WTC11 (cell line): Measurements from ENCODE around the gene DSG3. TPM values are rescaled to one million over a fixed set of nuclear protein-coding genes. Genes with fewer than 3 reads are reported as not detected.

Experiments used
- ATAC-seq: fragments of 200-7000 bp; cut with Tn5 transposase; 2 replicates; pipeline ENCODE4 v1.10.0; 2021; ENCODE audit warnings: mild to moderate bottlenecking, moderate library complexity
- CTCF ChIA-PET: fragments of 300-600 bp; sonication (Branson Sonifier 250); formaldehyde crosslinking; loops from one replicate; lab custom pipeline; 2021; ENCODE audit warnings: antibody characterized with exemption; lab: Charles Lee
- POLR2A ChIA-PET: fragments of 350-600 bp; sonication (Branson Sonifier 250); formaldehyde crosslinking; loops from one replicate; lab custom pipeline; 2021; ENCODE audit warnings: antibody characterized with exemption; lab: Charles Lee
- DNase-seq: peaks from one replicate; pipeline ENCODE4 v3.0.0; 2021; ENCODE audit warnings: low spot score
- H3K27ac Mint-ChIP-seq: 2 replicates; pipeline ENCODE4 v1.8.0; 2021; ENCODE audit warnings: mixed read lengths
- H3K27me3 Mint-ChIP-seq: 2 replicates; pipeline ENCODE4 v1.8.0; 2021; ENCODE audit warnings: low read depth, mild to moderate bottlenecking, moderate library complexity, mixed read lengths
- H3K36me3 Mint-ChIP-seq: 2 replicates; pipeline ENCODE4 v1.8.0; 2021; ENCODE audit warnings: mixed read lengths
- H3K4me1 Mint-ChIP-seq: 2 replicates; pipeline ENCODE4 v1.8.0; 2022; ENCODE audit warnings: mixed read lengths
- H3K4me3 Mint-ChIP-seq: 2 replicates; pipeline ENCODE4 v1.8.0; 2021; ENCODE audit warnings: mild to moderate bottlenecking, moderate library complexity, mixed read lengths
- H3K9me3 Mint-ChIP-seq: 2 replicates; pipeline ENCODE4 v1.8.0; 2021; ENCODE audit warnings: mixed read lengths
- ELF4 ChIP-seq: sonication (generic); formaldehyde crosslinking; IDR thresholded peaks from 2 replicates; pipeline ENCODE4 v1.8.1; 2022; ENCODE audit warnings: low read depth, mild to moderate bottlenecking, moderate library complexity, missing genetic modification reagents
- FOXK1 ChIP-seq: sonication (generic); formaldehyde crosslinking; IDR thresholded peaks from 2 replicates; pipeline ENCODE4 v1.8.0; 2022; ENCODE audit warnings: mild to moderate bottlenecking, moderate library complexity, missing genetic modification reagents
- GABPB1 ChIP-seq: sonication (generic); formaldehyde crosslinking; IDR thresholded peaks from 2 replicates; pipeline ENCODE4 v1.8.1; 2023; ENCODE audit warnings: mild to moderate bottlenecking, missing genetic modification reagents
- MLX ChIP-seq: sonication (generic); formaldehyde crosslinking; IDR thresholded peaks from 2 replicates; pipeline ENCODE4 v1.8.1; 2023; ENCODE audit warnings: mild to moderate bottlenecking, missing genetic modification reagents, moderate library complexity
- MXD4 ChIP-seq: fragments of 250-450 bp; sonication (Bioruptor Pico); IDR thresholded peaks from 2 replicates; pipeline ENCODE4 v1.8.0; 2021; ENCODE audit warnings: mild to moderate bottlenecking, moderate library complexity, borderline replicate concordance
- NFE2L1 ChIP-seq: sonication (generic); formaldehyde crosslinking; IDR thresholded peaks from 2 replicates; pipeline ENCODE4 v1.8.1; 2023; ENCODE audit warnings: missing genetic modification reagents
- NR1H2 ChIP-seq: sonication (generic); formaldehyde crosslinking; IDR thresholded peaks from 2 replicates; pipeline ENCODE4 v1.9.0; 2021; ENCODE audit warnings: mild to moderate bottlenecking, moderate library complexity, missing genetic modification reagents
- NR2C2 ChIP-seq: sonication (generic); formaldehyde crosslinking; IDR thresholded peaks from 2 replicates; pipeline ENCODE4 v1.8.0; 2022; ENCODE audit warnings: mild to moderate bottlenecking, missing genetic modification reagents
- NR3C1 ChIP-seq: sonication (generic); formaldehyde crosslinking; conservative IDR thresholded peaks from 2 replicates; pipeline ENCODE4 v1.8.1; 2023; ENCODE audit warnings: low read depth, mild to moderate bottlenecking, missing genetic modification reagents
- PRRX2 ChIP-seq: fragments of 250-450 bp; sonication (Bioruptor Pico); IDR thresholded peaks from 2 replicates; pipeline ENCODE4 v1.8.0; 2021; ENCODE audit warnings: mild to moderate bottlenecking
- SP1 ChIP-seq: sonication (generic); formaldehyde crosslinking; conservative IDR thresholded peaks from 2 replicates; pipeline ENCODE4 v1.8.1; 2022; ENCODE audit warnings: missing genetic modification reagents
- TCF7 ChIP-seq: sonication (generic); formaldehyde crosslinking; IDR thresholded peaks from 2 replicates; pipeline ENCODE4 v1.8.0; 2022; ENCODE audit warnings: mild to moderate bottlenecking, low read depth, missing genetic modification reagents, moderate library complexity
- ZNF121 ChIP-seq: sonication (generic); formaldehyde crosslinking; IDR thresholded peaks from 2 replicates; pipeline ENCODE4 v1.8.0; 2023; ENCODE audit warnings: missing genetic modification reagents
- ZNF138 ChIP-seq: sonication (generic); formaldehyde crosslinking; conservative IDR thresholded peaks from 2 replicates; pipeline ENCODE4 v1.8.1; 2022; ENCODE audit warnings: mild to moderate bottlenecking, moderate library complexity, missing genetic modification reagents
- ZNF263 ChIP-seq: sonication (generic); formaldehyde crosslinking; IDR thresholded peaks from 2 replicates; pipeline ENCODE4 v1.8.1; 2022; ENCODE audit warnings: low read depth, mild to moderate bottlenecking, moderate library complexity, missing genetic modification reagents
- total RNA-seq: library from RNA; stranded (reverse); gene quantifications from 3 replicates; pipeline ENCODE4 v1.2.3, GENCODE V29; 2021
- TF ChIP-seq, protein P1 (sequence below): sonication (generic); formaldehyde crosslinking; IDR thresholded peaks from 2 replicates; pipeline ENCODE4 v1.8.0; 2022; ENCODE audit warnings: mild to moderate bottlenecking, missing genetic modification reagents
- TF ChIP-seq, protein P2 (sequence below): sonication (generic); formaldehyde crosslinking; IDR thresholded peaks from 2 replicates; pipeline ENCODE4 v1.8.0; 2022; ENCODE audit warnings: mild to moderate bottlenecking, missing genetic modification reagents
- TF ChIP-seq, protein P3 (sequence below): fragments of 250-450 bp; sonication (Bioruptor Pico); IDR thresholded peaks from 2 replicates; pipeline ENCODE4 v1.9.0; 2021; ENCODE audit warnings: mild to moderate bottlenecking
- TF ChIP-seq, protein P4 (sequence below): sonication (generic); formaldehyde crosslinking; IDR thresholded peaks from 2 replicates; pipeline ENCODE4 v1.8.0; 2022; ENCODE audit warnings: missing genetic modification reagents
- TF ChIP-seq, protein P5 (sequence below): sonication (generic); formaldehyde crosslinking; conservative IDR thresholded peaks from 2 replicates; pipeline ENCODE4 v1.8.1; 2022; ENCODE audit warnings: mild to moderate bottlenecking, missing genetic modification reagents

DSG3 gene
- total RNA-seq, 1 experiment from 2014 or later, result 0.04 TPM

- TF ChIP-seq, protein P1, sequence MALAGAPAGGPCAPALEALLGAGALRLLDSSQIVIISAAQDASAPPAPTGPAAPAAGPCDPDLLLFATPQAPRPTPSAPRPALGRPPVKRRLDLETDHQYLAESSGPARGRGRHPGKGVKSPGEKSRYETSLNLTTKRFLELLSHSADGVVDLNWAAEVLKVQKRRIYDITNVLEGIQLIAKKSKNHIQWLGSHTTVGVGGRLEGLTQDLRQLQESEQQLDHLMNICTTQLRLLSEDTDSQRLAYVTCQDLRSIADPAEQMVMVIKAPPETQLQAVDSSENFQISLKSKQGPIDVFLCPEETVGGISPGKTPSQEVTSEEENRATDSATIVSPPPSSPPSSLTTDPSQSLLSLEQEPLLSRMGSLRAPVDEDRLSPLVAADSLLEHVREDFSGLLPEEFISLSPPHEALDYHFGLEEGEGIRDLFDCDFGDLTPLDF, result no peak
- TF ChIP-seq FOXK1 (no peak), ZNF121 (CRISPR knock-in tag) (no peak), NR1H2 (CRISPR knock-in tag) (no peak), NFE2L1 (CRISPR knock-in tag) (no peak)
- TF ChIP-seq, protein P2, sequence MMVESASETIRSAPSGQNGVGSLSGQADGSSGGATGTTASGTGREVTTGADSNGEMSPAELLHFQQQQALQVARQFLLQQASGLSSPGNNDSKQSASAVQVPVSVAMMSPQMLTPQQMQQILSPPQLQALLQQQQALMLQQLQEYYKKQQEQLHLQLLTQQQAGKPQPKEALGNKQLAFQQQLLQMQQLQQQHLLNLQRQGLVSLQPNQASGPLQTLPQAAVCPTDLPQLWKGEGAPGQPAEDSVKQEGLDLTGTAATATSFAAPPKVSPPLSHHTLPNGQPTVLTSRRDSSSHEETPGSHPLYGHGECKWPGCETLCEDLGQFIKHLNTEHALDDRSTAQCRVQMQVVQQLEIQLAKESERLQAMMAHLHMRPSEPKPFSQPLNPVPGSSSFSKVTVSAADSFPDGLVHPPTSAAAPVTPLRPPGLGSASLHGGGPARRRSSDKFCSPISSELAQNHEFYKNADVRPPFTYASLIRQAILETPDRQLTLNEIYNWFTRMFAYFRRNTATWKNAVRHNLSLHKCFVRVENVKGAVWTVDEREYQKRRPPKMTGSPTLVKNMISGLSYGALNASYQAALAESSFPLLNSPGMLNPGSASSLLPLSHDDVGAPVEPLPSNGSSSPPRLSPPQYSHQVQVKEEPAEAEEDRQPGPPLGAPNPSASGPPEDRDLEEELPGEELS, result no peak
- TF ChIP-seq, protein P3, sequence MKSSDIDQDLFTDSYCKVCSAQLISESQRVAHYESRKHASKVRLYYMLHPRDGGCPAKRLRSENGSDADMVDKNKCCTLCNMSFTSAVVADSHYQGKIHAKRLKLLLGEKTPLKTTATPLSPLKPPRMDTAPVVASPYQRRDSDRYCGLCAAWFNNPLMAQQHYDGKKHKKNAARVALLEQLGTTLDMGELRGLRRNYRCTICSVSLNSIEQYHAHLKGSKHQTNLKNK (CRISPR knock-in tag), result no peak
Observed at GRCh38 chr18:31399306-31400032, 48.1 kb upstream of the DSG3 start.

GRCh38 chr18:31401156-31402025 is 46.1 kb upstream of the DSG3 start:
- DNase-seq, result no peak
- Mint-ChIP-seq H3K27ac (no peak overlapping the region), H3K4me3 (no peak overlapping the region), H3K27me3 (no peaks in the 10 kb centered on the region), H3K4me1 (no peaks in the 10 kb centered on the region), H3K9me3 (no peaks in the 10 kb centered on the region), H3K36me3 (no peaks in the 10 kb centered on the region)
- no peak for ATAC-seq
- TF ChIP-seq MXD4 (no peak), TCF7 (CRISPR knock-in tag) (no peak), NR2C2 (CRISPR knock-in tag) (no peak), NR3C1 (CRISPR knock-in tag) (no peak), MLX (CRISPR knock-in tag) (no peak), SP1 (CRISPR knock-in tag) (no peak), PRRX2 (CRISPR knock-in tag) (no peak), ZNF138 (no peak), ELF4 (CRISPR knock-in tag) (no peak), GABPB1 (CRISPR knock-in tag) (no peak), ZNF263 (no peak)
- TF ChIP-seq, protein P4, sequence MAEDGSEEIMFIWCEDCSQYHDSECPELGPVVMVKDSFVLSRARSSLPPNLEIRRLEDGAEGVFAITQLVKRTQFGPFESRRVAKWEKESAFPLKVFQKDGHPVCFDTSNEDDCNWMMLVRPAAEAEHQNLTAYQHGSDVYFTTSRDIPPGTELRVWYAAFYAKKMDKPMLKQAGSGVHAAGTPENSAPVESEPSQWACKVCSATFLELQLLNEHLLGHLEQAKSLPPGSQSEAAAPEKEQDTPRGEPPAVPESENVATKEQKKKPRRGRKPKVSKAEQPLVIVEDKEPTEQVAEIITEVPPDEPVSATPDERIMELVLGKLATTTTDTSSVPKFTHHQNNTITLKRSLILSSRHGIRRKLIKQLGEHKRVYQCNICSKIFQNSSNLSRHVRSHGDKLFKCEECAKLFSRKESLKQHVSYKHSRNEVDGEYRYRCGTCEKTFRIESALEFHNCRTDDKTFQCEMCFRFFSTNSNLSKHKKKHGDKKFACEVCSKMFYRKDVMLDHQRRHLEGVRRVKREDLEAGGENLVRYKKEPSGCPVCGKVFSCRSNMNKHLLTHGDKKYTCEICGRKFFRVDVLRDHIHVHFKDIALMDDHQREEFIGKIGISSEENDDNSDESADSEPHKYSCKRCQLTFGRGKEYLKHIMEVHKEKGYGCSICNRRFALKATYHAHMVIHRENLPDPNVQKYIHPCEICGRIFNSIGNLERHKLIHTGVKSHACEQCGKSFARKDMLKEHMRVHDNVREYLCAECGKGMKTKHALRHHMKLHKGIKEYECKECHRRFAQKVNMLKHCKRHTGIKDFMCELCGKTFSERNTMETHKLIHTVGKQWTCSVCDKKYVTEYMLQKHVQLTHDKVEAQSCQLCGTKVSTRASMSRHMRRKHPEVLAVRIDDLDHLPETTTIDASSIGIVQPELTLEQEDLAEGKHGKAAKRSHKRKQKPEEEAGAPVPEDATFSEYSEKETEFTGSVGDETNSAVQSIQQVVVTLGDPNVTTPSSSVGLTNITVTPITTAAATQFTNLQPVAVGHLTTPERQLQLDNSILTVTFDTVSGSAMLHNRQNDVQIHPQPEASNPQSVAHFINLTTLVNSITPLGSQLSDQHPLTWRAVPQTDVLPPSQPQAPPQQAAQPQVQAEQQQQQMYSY (CRISPR knock-in tag), result no peak
- TF ChIP-seq, protein P5, sequence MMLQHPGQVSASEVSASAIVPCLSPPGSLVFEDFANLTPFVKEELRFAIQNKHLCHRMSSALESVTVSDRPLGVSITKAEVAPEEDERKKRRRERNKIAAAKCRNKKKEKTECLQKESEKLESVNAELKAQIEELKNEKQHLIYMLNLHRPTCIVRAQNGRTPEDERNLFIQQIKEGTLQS, result no peak
- POLR2A ChIA-PET, result no interaction called here
- CTCF ChIA-PET, result no interaction called here

More at GRCh38 chr18:31399306-31400032, 48.1 kb upstream of the DSG3 start:
- Mint-ChIP-seq H3K36me3 (no peaks in the 10 kb centered on the region), H3K4me1 (no peaks in the 10 kb centered on the region), H3K4me3 (no peak overlapping the region), H3K27me3 (no peaks in the 10 kb centered on the region), H3K9me3 (no peaks in the 10 kb centered on the region), H3K27ac (no peak overlapping the region)
- ChIA-PET CTCF (no interaction called here), POLR2A (no interaction called here)
- DNase-seq (no peak), ATAC-seq (no peak)
